HCT116 (cell line): Measurements from ENCODE around the gene MME. TPM values are rescaled to one million over a fixed set of nuclear protein-coding genes. Genes with fewer than 3 reads are reported as not detected.

Source experiments
- ATAC-seq: fragments of 200-7000 bp; cut with Tn5 transposase; 2 replicates; pipeline ENCODE4 v1.9.1; 2020; ENCODE audit warnings: mild to moderate bottlenecking, moderate library complexity
- BruUV-seq: library from RNA; stranded (reverse); fragments of 400-500 nt; replicated peaks from 2 replicates; lab custom pipeline; 2021; lab: Mats Ljungman, UMichigan
- CTCF ChIA-PET: fragments of 300-600 bp; sonication (Branson Sonifier 250); formaldehyde crosslinking; loops from one replicate; lab custom pipeline; 2021; ENCODE audit warnings: antibody characterized with exemption; lab: Charles Lee
- POLR2A ChIA-PET: fragments of 300-600, 350-600 bp; sonication (Branson Sonifier 250); formaldehyde crosslinking; loops from one replicate; lab custom pipeline; 2021; ENCODE audit warnings: antibody characterized with exemption; lab: Charles Lee
- RAD21 ChIA-PET, 2 experiments: fragments of 300-600 bp; sonication (Branson Sonifier 250); formaldehyde crosslinking; loops; one replicate each; lab custom pipeline; 2023; ENCODE audit warnings: low total read pairs in 2 of 2; ENCODE audit not compliant: uncharacterized antibody in 2 of 2, unreplicated experiment in 2 of 2, low non-redundant PET in 1 of 2; lab: Charles Lee
- DNase-seq: peaks from one replicate; pipeline ENCODE4 v3.0.0-alpha.2; 2010; ENCODE audit warnings: low read depth, low spot score
- H2AFZ ChIP-seq: fragments of 200-600 bp; shearing (Covaris generic), sonication (generic); 2 replicates; pipeline ENCODE4 v1.6.1; 2017; ENCODE audit warnings: low read depth, mixed run types, mixed read lengths, antibody characterized with exemption, low read length; ENCODE audit not compliant: poor library complexity, severe bottlenecking
- H3K27ac ChIP-seq: 2 replicates; pipeline ENCODE4 v1.5.1; 2012; ENCODE audit warnings: low read depth, low read length
- H3K27me3 ChIP-seq: fragments of 200-600 bp; sonication (generic); 2 replicates; pipeline ENCODE4 v1.6.1; 2016; ENCODE audit warnings: mixed run types, low read length, mixed read lengths; ENCODE audit not compliant: insufficient read depth
- H3K36me3 ChIP-seq, 2 experiments: fragments of 200-500 bp in 1 of 2; fragments of 200-600 bp in 1 of 2; sonication (Bioruptor generic) in 1 of 2; sonication (generic) in 1 of 2; 2 replicates each; pipeline versions ENCODE4 v1.5.1 to v1.6.1; 2014 to 2016; ENCODE audit warnings: low read length in 2 of 2, inconsistent platforms in 1 of 2, mixed read lengths in 1 of 2, mixed run types in 1 of 2; ENCODE audit not compliant: insufficient read depth in 2 of 2, control insufficient read depth in 1 of 2
- H3K4me1 ChIP-seq, 2 experiments: fragments of 200-600 bp in 1 of 2; sonication (generic) in 1 of 2; 2 replicates each; pipeline versions ENCODE4 v1.5.1 to v1.6.1; 2012 to 2017; ENCODE audit warnings: low read length in 2 of 2, inconsistent platforms in 1 of 2, mild to moderate bottlenecking in 1 of 2, mixed read lengths in 1 of 2, mixed run types in 1 of 2, moderate library complexity in 1 of 2; ENCODE audit not compliant: insufficient read depth in 2 of 2, control insufficient read depth in 1 of 2
- H3K4me2 ChIP-seq: fragments of 200-600 bp; sonication (generic); 2 replicates; pipeline ENCODE4 v1.6.1; 2017; ENCODE audit warnings: mixed run types, low read length, mixed read lengths
- H3K4me3 ChIP-seq, 2 experiments: fragments of 200-600 bp in 1 of 2; sonication (generic) in 1 of 2; replicated peaks in 1 of 2; 2 replicates each; pipeline ENCODE4 v1.5.1; 2011 to 2016; ENCODE audit warnings: low read length in 2 of 2, control low read depth in 1 of 2, low read depth in 1 of 2, mild to moderate bottlenecking in 1 of 2, mixed read lengths in 1 of 2, mixed run types in 1 of 2
- H3K79me2 ChIP-seq: fragments of 200-600 bp; sonication (generic); 2 replicates; pipeline ENCODE4 v1.6.1; 2017; ENCODE audit warnings: mild to moderate bottlenecking, mixed run types, low read length, moderate library complexity, mixed read lengths; ENCODE audit not compliant: insufficient read depth
- H3K9ac ChIP-seq: fragments of 200-600 bp; sonication (generic); 2 replicates; pipeline ENCODE4 v1.6.1; 2016; ENCODE audit warnings: low read length, mixed read lengths
- H3K9me2 ChIP-seq: fragments of 200-600 bp; sonication (generic), shearing (Covaris generic); 2 replicates; pipeline ENCODE4 v1.6.1; 2017; ENCODE audit warnings: mixed run types, mild to moderate bottlenecking, moderate library complexity; ENCODE audit not compliant: insufficient read depth
- H3K9me3 ChIP-seq, 2 experiments: fragments of 200-500 bp in 1 of 2; fragments of 200-600 bp in 1 of 2; sonication (Bioruptor generic) in 1 of 2; sonication (generic) in 1 of 2; 2 replicates each; pipeline ENCODE4 v1.6.1; 2014 to 2017; ENCODE audit warnings: low read length in 2 of 2, mixed read lengths in 2 of 2, inconsistent platforms in 1 of 2, low read depth in 1 of 2, mild to moderate bottlenecking in 1 of 2, mixed run types in 1 of 2, moderate library complexity in 1 of 2; ENCODE audit not compliant: control insufficient read depth in 1 of 2, insufficient read depth in 1 of 2
- H4K20me1 ChIP-seq: fragments of 200-600 bp; sonication (generic), shearing (Covaris generic); 2 replicates; pipeline ENCODE4 v1.6.1; 2017; ENCODE audit warnings: mixed run types, mild to moderate bottlenecking, moderate library complexity; ENCODE audit not compliant: insufficient read depth
- ATF3 ChIP-seq: IDR thresholded peaks from 2 replicates; pipeline ENCODE4 v1.6.1; 2012
- CEBPB ChIP-seq: IDR thresholded peaks from 2 replicates; pipeline ENCODE4 v1.6.1; 2012; ENCODE audit warnings: low read depth
- EZH2 ChIP-seq: fragments of 200-600 bp; sonication (generic); IDR thresholded peaks from 2 replicates; pipeline ENCODE4 v1.6.1; 2017; ENCODE audit warnings: antibody characterized with exemption, mixed run types
- EZH2phosphoT487 ChIP-seq: fragments of 200-600 bp; IDR thresholded peaks from 2 replicates; pipeline ENCODE4 v1.6.1; 2018; ENCODE audit warnings: antibody characterized with exemption, borderline replicate concordance
- FOSL1 ChIP-seq: IDR thresholded peaks from 2 replicates; pipeline ENCODE4 v1.6.1; 2012; ENCODE audit warnings: low read depth
- JUND ChIP-seq: IDR thresholded peaks from 2 replicates; pipeline ENCODE4 v1.6.1; 2012
- POLR2A ChIP-seq: IDR thresholded peaks from 2 replicates; pipeline ENCODE4 v1.7.0; 2011; ENCODE audit warnings: borderline replicate concordance; ENCODE audit not compliant: insufficient read depth, insufficient read length; ENCODE audit errors: extremely low read depth
- SIN3A ChIP-seq: IDR thresholded peaks from 2 replicates; pipeline ENCODE4 v1.6.1; 2012; ENCODE audit warnings: low read depth
- SP1 ChIP-seq: IDR thresholded peaks from 2 replicates; pipeline ENCODE4 v1.6.1; 2012; ENCODE audit warnings: low read depth
- TCF7L2 ChIP-seq: IDR thresholded peaks from 2 replicates; pipeline ENCODE4 v1.7.0; 2011; ENCODE audit warnings: borderline replicate concordance, inconsistent platforms; ENCODE audit not compliant: insufficient read depth, insufficient read length; ENCODE audit errors: extremely low read depth
- YY1 ChIP-seq: IDR thresholded peaks from 2 replicates; pipeline ENCODE4 v1.6.1; 2011; ENCODE audit warnings: low read length, low read depth, moderate library complexity, mild to moderate bottlenecking; ENCODE audit not compliant: insufficient replicate concordance; ENCODE audit errors: extremely low read depth
- ZNF274 ChIP-seq: fragments of 200-500 bp; sonication (Bioruptor generic); IDR thresholded peaks from 2 replicates; pipeline ENCODE4 v1.6.1; 2014; ENCODE audit warnings: mild to moderate bottlenecking, low read depth, low read length, inconsistent platforms
- intact Hi-C: fragments of 100-400 bp; cut with micrococcal nuclease; formaldehyde crosslinking; loops from 2 replicates; pipeline ENCODE4 v1.10.0; 2022
- total RNA-seq: library from RNA; stranded (reverse); gene quantifications from one replicate; pipeline ENCODE4 v1.2.1, GENCODE V29; 2021; ENCODE audit not compliant: unreplicated experiment
- TF ChIP-seq, protein P1 (sequence below): IDR thresholded peaks from 2 replicates; pipeline ENCODE4 v1.6.1; 2012

Gene MME
- total RNA-seq, 1 experiment from 2014 or later = 0.34 TPM

DNA sequence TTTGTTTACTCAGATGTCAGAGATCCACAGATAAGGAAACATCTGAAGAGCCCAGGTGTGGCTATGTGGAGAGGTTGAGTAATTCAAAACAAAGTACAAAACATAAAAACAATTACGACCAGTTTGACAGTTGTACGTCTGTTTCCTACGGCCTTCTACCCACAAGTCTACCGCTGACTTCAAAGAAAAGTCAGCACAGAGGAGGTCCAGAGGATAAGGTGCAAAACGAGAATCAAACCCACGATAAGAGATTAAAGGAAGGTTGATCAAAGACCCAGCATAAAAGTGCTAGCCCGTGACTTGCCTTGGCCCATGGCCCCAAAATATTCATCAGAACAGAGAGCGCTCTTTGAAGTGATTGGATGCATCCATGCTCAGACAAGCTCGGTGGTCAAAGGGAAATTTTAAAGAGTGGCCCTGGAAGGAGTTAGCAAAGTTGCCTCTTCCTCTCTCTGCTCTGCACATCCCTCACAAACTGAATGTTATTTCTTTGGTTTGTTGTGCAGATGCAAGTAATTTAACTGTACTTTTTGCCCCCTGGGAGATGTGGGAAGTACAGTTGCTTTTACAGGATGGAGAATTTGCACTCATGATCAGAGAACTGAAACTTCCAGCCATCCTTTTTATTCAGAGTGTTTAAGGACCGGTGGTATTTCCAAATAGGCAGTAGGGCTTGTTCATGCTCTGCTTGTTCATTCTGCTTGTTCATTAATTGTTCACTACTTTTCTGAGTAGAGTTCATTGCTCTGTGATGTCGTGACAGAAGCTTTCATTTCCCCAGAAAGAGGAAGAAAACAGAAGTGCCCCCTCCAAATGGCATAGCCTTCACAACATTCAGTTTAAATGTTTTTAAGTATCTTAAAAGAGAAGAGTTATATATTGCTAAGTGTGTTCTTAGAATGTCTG is 31.1 kb downstream of the MME start:
- CTCF ChIA-PET = no interaction called here
- Histone ChIP-seq H3K36me3 (no peaks in the 10 kb centered on the region), H3K9me2 (no peaks in the 10 kb centered on the region), H2AFZ (peak overlapping the region; percentile 47), H3K79me2 (no peaks in the 10 kb centered on the region), H3K27ac (no peak overlapping the region), H3K4me3 (no peak overlapping the region), H3K27me3 (no peaks in the 10 kb centered on the region), H4K20me1 (no peaks in the 10 kb centered on the region), H3K9ac (no peak overlapping the region), H3K4me2 (0 out of 2 replicates have a peak overlapping the region, but pooled peaks have one; percentile 10), H3K9me3 (no peaks in the 10 kb centered on the region), H3K4me1 (no peaks in the 10 kb centered on the region; a peak in 1 of 4 replicates)
- BruUV-seq = no TSS peak
- DNase-seq (peak; percentile 2), ATAC-seq (peak; percentile 64)
- TF ChIP-seq JUND (no peak), SP1 (no peak), EZH2 (no peak), ZNF274 (no peak), TCF7L2 (peak; percentile 93)
- intact Hi-C loops = no loop called here
- POLR2A ChIA-PET = no interaction called here
- RAD21 ChIA-PET = no interaction called here

GRCh38 chr3:155111971-155112370 is 31.9 kb downstream of the MME start:
- no peaks in the 10 kb centered on the region for H3K9me2 ChIP-seq
- H3K36me3 ChIP-seq = no peaks in the 10 kb centered on the region
- H3K4me1 ChIP-seq = no peaks in the 10 kb centered on the region; a peak in 1 of 4 replicates
- no peak overlapping the region for H3K4me2 ChIP-seq
- ChIA-PET RAD21 (no interaction called here), CTCF (no interaction called here), POLR2A (interaction anchor here (0.6 kb wide), 1 partner anchor 158 kb away, joined by 3 read pairs; no protein-coding TSS in a partner anchor)
- intact Hi-C loops = no loop called here
- H3K9ac ChIP-seq = no peak overlapping the region
- ATAC-seq = no peak
- no peaks in the 10 kb centered on the region for H3K79me2 ChIP-seq
- no peak overlapping the region for H3K27ac ChIP-seq
- H4K20me1 ChIP-seq = no peaks in the 10 kb centered on the region
- TF ChIP-seq, protein P1, sequence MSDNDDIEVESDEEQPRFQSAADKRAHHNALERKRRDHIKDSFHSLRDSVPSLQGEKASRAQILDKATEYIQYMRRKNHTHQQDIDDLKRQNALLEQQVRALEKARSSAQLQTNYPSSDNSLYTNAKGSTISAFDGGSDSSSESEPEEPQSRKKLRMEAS = no peak
- TF ChIP-seq ZNF274 (no peak), CEBPB (no peak), FOSL1 (no peak), EZH2phosphoT487 (no peak), ATF3 (no peak), SIN3A (no peak), POLR2A (no peak), JUND (no peak), YY1 (no peak)
- no peak for DNase-seq
- BruUV-seq = no TSS peak
- H2AFZ ChIP-seq = no peak overlapping the region
- H3K27me3 ChIP-seq = no peaks in the 10 kb centered on the region
- H3K9me3 ChIP-seq = no peaks in the 10 kb centered on the region
- H3K4me3 ChIP-seq = no peak overlapping the region
